Measurements from ENCODE around the gene COX8A.

Gene COX8A

GRCh38 chr11:64003807-64004589 is 29.6 kb downstream of the COX8A start:
- H4K20me1 ChIP-seq (ENCODE audit: insufficient read depth, low read length) = no peaks in the 10 kb centered on the region
- peaks cover 26% of the 10 kb centered on the region for H3K27me3 ChIP-seq (replicated peaks; ENCODE audit: insufficient read depth, low read length)
- H3K9me3 ChIP-seq (replicated peaks; ENCODE audit: insufficient read depth, low read length) = no peaks in the 10 kb centered on the region

DNA sequence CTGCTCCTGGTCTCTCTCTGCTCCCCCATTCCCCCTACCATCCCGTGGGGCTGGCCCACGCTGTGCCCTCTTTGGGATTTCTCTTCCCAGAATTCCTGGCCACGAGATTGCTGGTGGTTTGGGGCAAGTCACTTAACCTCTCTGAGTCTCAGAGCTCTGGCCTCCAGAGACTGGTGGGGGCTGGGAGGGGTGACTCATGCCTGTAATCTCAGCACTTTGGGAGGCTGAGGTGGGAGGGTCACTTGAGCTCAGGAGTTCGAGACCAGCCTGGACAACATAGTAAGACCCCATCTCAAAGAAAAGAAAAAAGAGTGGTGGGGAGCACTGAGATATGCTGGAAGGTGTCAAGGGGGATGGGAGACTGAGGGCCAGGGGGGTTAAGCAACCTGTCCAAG is 30.2 kb downstream of the COX8A start:
- Histone ChIP-seq H3K9me3 (replicated peaks; ENCODE audit: insufficient read depth, low read length) (no peaks in the 10 kb centered on the region), H3K4me1 (ENCODE audit: low read length) (no peaks in the 10 kb centered on the region), H3K27me3 (replicated peaks; ENCODE audit: insufficient read depth, low read length) (peaks cover 30% of the 10 kb centered on the region), H3K4me2 (ENCODE audit: low read depth, low read length) (no peak overlapping the region), H3K9me2 (replicated peaks; ENCODE audit: insufficient read depth, low read length) (no peaks in the 10 kb centered on the region), H3K9ac (ENCODE audit: low read length) (no peak overlapping the region), H3K79me2 (ENCODE audit: low read length) (no peaks in the 10 kb centered on the region), H3K27ac (ENCODE audit: low read length) (no peak overlapping the region), H3K4me3 (ENCODE audit: low read length) (no peak overlapping the region), H2AFZ (ENCODE audit: low read length) (no peak overlapping the region), H4K20me1 (ENCODE audit: insufficient read depth, low read length) (no peaks in the 10 kb centered on the region), H3K36me3 (replicated peaks; ENCODE audit: insufficient read depth, low read length) (no peaks in the 10 kb centered on the region), H3F3A (ENCODE audit: insufficient read depth, low read length) (no peaks in the 10 kb centered on the region)
- no peak for DNase-seq
- TF ChIP-seq EZH2 (optimal IDR thresholded peaks at IDR 0.05; ENCODE audit: low read depth, low read length) (no peak), EZH2phosphoT487 (IDR thresholded peaks at IDR 0.05; ENCODE audit: low read length) (no peak)
- TF ChIP-seq, protein P1, sequence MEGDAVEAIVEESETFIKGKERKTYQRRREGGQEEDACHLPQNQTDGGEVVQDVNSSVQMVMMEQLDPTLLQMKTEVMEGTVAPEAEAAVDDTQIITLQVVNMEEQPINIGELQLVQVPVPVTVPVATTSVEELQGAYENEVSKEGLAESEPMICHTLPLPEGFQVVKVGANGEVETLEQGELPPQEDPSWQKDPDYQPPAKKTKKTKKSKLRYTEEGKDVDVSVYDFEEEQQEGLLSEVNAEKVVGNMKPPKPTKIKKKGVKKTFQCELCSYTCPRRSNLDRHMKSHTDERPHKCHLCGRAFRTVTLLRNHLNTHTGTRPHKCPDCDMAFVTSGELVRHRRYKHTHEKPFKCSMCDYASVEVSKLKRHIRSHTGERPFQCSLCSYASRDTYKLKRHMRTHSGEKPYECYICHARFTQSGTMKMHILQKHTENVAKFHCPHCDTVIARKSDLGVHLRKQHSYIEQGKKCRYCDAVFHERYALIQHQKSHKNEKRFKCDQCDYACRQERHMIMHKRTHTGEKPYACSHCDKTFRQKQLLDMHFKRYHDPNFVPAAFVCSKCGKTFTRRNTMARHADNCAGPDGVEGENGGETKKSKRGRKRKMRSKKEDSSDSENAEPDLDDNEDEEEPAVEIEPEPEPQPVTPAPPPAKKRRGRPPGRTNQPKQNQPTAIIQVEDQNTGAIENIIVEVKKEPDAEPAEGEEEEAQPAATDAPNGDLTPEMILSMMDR (IDR thresholded peaks at IDR 0.05; ENCODE audit: low read length) = no peak

More at GRCh38 chr11:64003807-64004589, 29.6 kb downstream of the COX8A start:
- no peak for DNase-seq
- H3K9ac ChIP-seq (ENCODE audit: low read length) = no peak overlapping the region
- no peak overlapping the region for H3K4me3 ChIP-seq (ENCODE audit: low read length)
- no peaks in the 10 kb centered on the region for H3F3A ChIP-seq (ENCODE audit: insufficient read depth, low read length)
- no peaks in the 10 kb centered on the region for H3K79me2 ChIP-seq (ENCODE audit: low read length)
- no peak overlapping the region for H2AFZ ChIP-seq (ENCODE audit: low read length)
- no peaks in the 10 kb centered on the region for H3K4me1 ChIP-seq (ENCODE audit: low read length)
- H3K4me2 ChIP-seq (ENCODE audit: low read depth, low read length) = no peak overlapping the region
- TF ChIP-seq, protein P1 (IDR thresholded peaks at IDR 0.05; ENCODE audit: low read length) = no peak
- no peaks in the 10 kb centered on the region for H3K36me3 ChIP-seq (replicated peaks; ENCODE audit: insufficient read depth, low read length)
- no peaks in the 10 kb centered on the region for H3K9me2 ChIP-seq (replicated peaks; ENCODE audit: insufficient read depth, low read length)
- H3K27ac ChIP-seq (ENCODE audit: low read length) = no peak overlapping the region

DNA sequence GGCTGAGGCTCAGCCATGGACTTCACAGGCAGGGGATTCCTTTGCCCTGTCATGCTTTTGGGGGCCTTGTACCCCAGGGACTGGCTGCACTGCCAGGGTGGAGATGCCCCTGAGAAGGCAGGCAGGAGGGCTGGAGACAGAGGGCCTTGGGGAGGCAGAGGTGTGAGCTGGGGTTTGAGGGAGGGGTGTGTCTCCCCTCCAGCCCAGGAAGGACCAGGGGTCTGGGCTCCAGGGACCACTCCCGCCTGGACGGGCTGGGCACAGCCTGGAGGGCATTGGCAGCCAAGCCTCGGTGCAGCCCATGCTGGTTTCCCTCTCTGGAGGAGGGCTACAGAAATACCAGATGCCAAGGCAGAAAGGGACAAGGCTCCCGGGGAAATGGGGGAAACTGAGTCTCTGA is 31.3 kb downstream of the COX8A start:
- Histone ChIP-seq H3F3A (ENCODE audit: insufficient read depth, low read length) (no peaks in the 10 kb centered on the region), H3K9me2 (replicated peaks; ENCODE audit: insufficient read depth, low read length) (no peaks in the 10 kb centered on the region), H3K27ac (ENCODE audit: low read length) (no peak overlapping the region), H3K9me3 (replicated peaks; ENCODE audit: insufficient read depth, low read length) (no peaks in the 10 kb centered on the region), H3K36me3 (replicated peaks; ENCODE audit: insufficient read depth, low read length) (no peaks in the 10 kb centered on the region), H3K4me2 (ENCODE audit: low read depth, low read length) (no peak overlapping the region), H3K9ac (ENCODE audit: low read length) (no peak overlapping the region), H4K20me1 (ENCODE audit: insufficient read depth, low read length) (no peaks in the 10 kb centered on the region), H3K27me3 (replicated peaks; ENCODE audit: insufficient read depth, low read length) (peaks cover 30% of the 10 kb centered on the region), H3K4me1 (ENCODE audit: low read length) (no peaks in the 10 kb centered on the region), H2AFZ (ENCODE audit: low read length) (no peak overlapping the region), H3K79me2 (ENCODE audit: low read length) (no peaks in the 10 kb centered on the region), H3K4me3 (ENCODE audit: low read length) (no peak overlapping the region)
- no peak for DNase-seq
- TF ChIP-seq EZH2 (optimal IDR thresholded peaks at IDR 0.05; ENCODE audit: low read depth, low read length) (no peak), EZH2phosphoT487 (IDR thresholded peaks at IDR 0.05; ENCODE audit: low read length) (no peak)
- TF ChIP-seq, protein P1 (IDR thresholded peaks at IDR 0.05; ENCODE audit: low read length) = no peak
